ENCODE measurements around the gene IL12A. TPM values are rescaled to one million over a fixed set of nuclear protein-coding genes. Genes with fewer than 3 reads are reported as not detected.

IL12A gene
- total and polyA plus RNA-seq, 10 of the 15 experiments (the other 5 are each of a cell fraction or from before 2014, with no cell fraction given) = 0.50 to 10.9 (median 3.5) TPM

DNA sequence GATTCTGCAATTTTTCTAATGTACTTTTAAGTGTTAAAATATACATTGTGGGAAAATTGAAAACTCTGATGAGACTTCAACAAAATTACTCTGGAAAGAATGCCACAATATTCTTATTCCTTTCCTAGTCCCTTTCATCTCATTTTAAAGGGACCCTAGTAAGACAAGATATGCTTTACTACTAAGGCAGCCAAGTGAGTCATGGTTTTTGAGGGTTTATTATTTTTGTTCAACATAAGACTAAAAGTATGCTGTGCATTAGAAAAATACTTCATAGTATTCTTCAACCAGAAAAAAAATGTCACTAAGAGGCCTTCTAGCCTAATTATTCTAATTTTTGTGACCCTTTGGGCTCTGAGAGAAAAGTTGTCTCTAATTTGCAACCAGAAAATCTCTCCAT is 7.4 kb downstream of the IL12A start (continued):
- TF ChIP-seq, protein P1, sequence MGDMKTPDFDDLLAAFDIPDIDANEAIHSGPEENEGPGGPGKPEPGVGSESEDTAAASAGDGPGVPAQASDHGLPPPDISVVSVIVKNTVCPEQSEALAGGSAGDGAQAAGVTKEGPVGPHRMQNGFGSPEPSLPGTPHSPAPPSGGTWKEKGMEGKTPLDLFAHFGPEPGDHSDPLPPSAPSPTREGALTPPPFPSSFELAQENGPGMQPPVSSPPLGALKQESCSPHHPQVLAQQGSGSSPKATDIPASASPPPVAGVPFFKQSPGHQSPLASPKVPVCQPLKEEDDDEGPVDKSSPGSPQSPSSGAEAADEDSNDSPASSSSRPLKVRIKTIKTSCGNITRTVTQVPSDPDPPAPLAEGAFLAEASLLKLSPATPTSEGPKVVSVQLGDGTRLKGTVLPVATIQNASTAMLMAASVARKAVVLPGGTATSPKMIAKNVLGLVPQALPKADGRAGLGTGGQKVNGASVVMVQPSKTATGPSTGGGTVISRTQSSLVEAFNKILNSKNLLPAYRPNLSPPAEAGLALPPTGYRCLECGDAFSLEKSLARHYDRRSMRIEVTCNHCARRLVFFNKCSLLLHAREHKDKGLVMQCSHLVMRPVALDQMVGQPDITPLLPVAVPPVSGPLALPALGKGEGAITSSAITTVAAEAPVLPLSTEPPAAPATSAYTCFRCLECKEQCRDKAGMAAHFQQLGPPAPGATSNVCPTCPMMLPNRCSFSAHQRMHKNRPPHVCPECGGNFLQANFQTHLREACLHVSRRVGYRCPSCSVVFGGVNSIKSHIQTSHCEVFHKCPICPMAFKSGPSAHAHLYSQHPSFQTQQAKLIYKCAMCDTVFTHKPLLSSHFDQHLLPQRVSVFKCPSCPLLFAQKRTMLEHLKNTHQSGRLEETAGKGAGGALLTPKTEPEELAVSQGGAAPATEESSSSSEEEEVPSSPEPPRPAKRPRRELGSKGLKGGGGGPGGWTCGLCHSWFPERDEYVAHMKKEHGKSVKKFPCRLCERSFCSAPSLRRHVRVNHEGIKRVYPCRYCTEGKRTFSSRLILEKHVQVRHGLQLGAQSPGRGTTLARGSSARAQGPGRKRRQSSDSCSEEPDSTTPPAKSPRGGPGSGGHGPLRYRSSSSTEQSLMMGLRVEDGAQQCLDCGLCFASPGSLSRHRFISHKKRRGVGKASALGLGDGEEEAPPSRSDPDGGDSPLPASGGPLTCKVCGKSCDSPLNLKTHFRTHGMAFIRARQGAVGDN (IDR thresholded peaks at IDR 0.05) = no peak
- TF ChIP-seq TCF7 (IDR thresholded peaks at IDR 0.05; ENCODE audit: borderline replicate concordance) (no peak), KLF5 (IDR thresholded peaks at IDR 0.05; ENCODE audit: partially characterized antibody) (no peak), KDM1A (IDR thresholded peaks at IDR 0.05; ENCODE audit: borderline replicate concordance) (no peak), CHD1 (IDR thresholded peaks at IDR 0.05; ENCODE audit: low read depth, low read length) (no peak), NKRF (conservative IDR thresholded peaks at IDR 0.05) (no peak), ZNF207 (IDR thresholded peaks at IDR 0.05; ENCODE audit: borderline replicate concordance) (no peak), NR2F1 (conservative IDR thresholded peaks at IDR 0.05) (no peak)
- TF ChIP-seq, protein P2, sequence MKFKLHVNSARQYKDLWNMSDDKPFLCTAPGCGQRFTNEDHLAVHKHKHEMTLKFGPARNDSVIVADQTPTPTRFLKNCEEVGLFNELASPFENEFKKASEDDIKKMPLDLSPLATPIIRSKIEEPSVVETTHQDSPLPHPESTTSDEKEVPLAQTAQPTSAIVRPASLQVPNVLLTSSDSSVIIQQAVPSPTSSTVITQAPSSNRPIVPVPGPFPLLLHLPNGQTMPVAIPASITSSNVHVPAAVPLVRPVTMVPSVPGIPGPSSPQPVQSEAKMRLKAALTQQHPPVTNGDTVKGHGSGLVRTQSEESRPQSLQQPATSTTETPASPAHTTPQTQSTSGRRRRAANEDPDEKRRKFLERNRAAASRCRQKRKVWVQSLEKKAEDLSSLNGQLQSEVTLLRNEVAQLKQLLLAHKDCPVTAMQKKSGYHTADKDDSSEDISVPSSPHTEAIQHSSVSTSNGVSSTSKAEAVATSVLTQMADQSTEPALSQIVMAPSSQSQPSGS (IDR thresholded peaks at IDR 0.05; ENCODE audit: low read length) = no peak
- TF ChIP-seq, protein P3, sequence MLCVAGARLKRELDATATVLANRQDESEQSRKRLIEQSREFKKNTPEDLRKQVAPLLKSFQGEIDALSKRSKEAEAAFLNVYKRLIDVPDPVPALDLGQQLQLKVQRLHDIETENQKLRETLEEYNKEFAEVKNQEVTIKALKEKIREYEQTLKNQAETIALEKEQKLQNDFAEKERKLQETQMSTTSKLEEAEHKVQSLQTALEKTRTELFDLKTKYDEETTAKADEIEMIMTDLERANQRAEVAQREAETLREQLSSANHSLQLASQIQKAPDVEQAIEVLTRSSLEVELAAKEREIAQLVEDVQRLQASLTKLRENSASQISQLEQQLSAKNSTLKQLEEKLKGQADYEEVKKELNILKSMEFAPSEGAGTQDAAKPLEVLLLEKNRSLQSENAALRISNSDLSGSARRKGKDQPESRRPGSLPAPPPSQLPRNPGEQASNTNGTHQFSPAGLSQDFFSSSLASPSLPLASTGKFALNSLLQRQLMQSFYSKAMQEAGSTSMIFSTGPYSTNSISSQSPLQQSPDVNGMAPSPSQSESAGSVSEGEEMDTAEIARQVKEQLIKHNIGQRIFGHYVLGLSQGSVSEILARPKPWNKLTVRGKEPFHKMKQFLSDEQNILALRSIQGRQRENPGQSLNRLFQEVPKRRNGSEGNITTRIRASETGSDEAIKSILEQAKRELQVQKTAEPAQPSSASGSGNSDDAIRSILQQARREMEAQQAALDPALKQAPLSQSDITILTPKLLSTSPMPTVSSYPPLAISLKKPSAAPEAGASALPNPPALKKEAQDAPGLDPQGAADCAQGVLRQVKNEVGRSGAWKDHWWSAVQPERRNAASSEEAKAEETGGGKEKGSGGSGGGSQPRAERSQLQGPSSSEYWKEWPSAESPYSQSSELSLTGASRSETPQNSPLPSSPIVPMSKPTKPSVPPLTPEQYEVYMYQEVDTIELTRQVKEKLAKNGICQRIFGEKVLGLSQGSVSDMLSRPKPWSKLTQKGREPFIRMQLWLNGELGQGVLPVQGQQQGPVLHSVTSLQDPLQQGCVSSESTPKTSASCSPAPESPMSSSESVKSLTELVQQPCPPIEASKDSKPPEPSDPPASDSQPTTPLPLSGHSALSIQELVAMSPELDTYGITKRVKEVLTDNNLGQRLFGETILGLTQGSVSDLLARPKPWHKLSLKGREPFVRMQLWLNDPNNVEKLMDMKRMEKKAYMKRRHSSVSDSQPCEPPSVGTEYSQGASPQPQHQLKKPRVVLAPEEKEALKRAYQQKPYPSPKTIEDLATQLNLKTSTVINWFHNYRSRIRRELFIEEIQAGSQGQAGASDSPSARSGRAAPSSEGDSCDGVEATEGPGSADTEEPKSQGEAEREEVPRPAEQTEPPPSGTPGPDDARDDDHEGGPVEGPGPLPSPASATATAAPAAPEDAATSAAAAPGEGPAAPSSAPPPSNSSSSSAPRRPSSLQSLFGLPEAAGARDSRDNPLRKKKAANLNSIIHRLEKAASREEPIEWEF (IDR thresholded peaks at IDR 0.05; ENCODE audit: insufficient replicate concordance, low read depth, low read length) = no peak
- TF ChIP-seq, protein P4, sequence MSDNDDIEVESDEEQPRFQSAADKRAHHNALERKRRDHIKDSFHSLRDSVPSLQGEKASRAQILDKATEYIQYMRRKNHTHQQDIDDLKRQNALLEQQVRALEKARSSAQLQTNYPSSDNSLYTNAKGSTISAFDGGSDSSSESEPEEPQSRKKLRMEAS (IDR thresholded peaks at IDR 0.05; ENCODE audit: low read depth, low read length) = no peak
